OCI-LY3 (cell line): ENCODE measurements around the gene S100B.

Experiments used
- H2AFZ ChIP-seq: fragments of 200-600, 300-600 bp; shearing (Covaris generic); 2 replicates; pipeline ENCODE4 v1.6.0; 2014; ENCODE audit warnings: antibody characterized with exemption, low read depth, low read length
- H3K27ac ChIP-seq: fragments of 200-600, 300-600 bp; sonication (generic); 2 replicates; pipeline ENCODE4 v1.5.1; 2014; ENCODE audit warnings: mild to moderate bottlenecking, low read length, moderate library complexity, mixed read lengths
- H3K27me3 ChIP-seq: fragments of 200-600, 300-600 bp; sonication (generic); 2 replicates; pipeline ENCODE4 v1.6.1; 2014; ENCODE audit warnings: low read depth, low read length, mixed read lengths
- H3K36me3 ChIP-seq: fragments of 200-600, 300-600 bp; sonication (generic); replicated peaks from 2 replicates; pipeline ENCODE3; 2014; ENCODE audit warnings: low read depth, low read length, mixed read lengths
- H3K4me1 ChIP-seq: fragments of 300-600, 200-600 bp; sonication (generic); 2 replicates; pipeline ENCODE4 v1.6.1; 2014; ENCODE audit warnings: low read length, mixed read lengths
- H3K4me2 ChIP-seq: fragments of 200-600, 300-600 bp; sonication (generic); 2 replicates; pipeline ENCODE4 v1.6.1; 2014; ENCODE audit warnings: low read length, mixed read lengths
- H3K4me3 ChIP-seq: fragments of 300-600, 200-600 bp; sonication (generic); 2 replicates; pipeline ENCODE4 v1.5.1; 2014; ENCODE audit warnings: antibody characterized with exemption, mild to moderate bottlenecking, low read length, moderate library complexity
- H3K79me2 ChIP-seq: fragments of 300-600, 200-600 bp; shearing (Covaris generic); 2 replicates; pipeline ENCODE4 v1.6.1; 2014; ENCODE audit warnings: mild to moderate bottlenecking, low read length, mixed read lengths
- H3K9ac ChIP-seq: fragments of 300-600, 200-600 bp; shearing (Covaris generic); 2 replicates; pipeline ENCODE4 v1.6.0; 2014; ENCODE audit warnings: mild to moderate bottlenecking, low read length, moderate library complexity
- H3K9me3 ChIP-seq: fragments of 200-600, 300-600 bp; shearing (Covaris generic); 2 replicates; pipeline ENCODE4 v1.6.1; 2014; ENCODE audit warnings: low read length, mixed read lengths; ENCODE audit not compliant: insufficient read depth
- H4K20me1 ChIP-seq: fragments of 200-600, 300-600 bp; sonication (generic); 2 replicates; pipeline ENCODE4 v1.6.1; 2016; ENCODE audit warnings: low read length, mixed read lengths; ENCODE audit not compliant: insufficient read depth
- CTCF ChIP-seq: fragments of 200-600, 300-600 bp; sonication (generic); IDR thresholded peaks from 2 replicates; pipeline ENCODE4 v1.5.1; 2014; ENCODE audit warnings: antibody characterized with exemption, low read length, low read depth
- EZH2phosphoT487 ChIP-seq: fragments of 200-600 bp; shearing (Covaris generic); IDR thresholded peaks from 2 replicates; pipeline ENCODE4 v1.6.1; 2018; ENCODE audit warnings: antibody characterized with exemption, mixed run types, low read depth

S100B gene

GRCh38 chr21:46605767-46606426, 1.0 kb upstream of the S100B start:
- H3K27me3 ChIP-seq: no peaks in the 10 kb centered on the region
- no peaks in the 10 kb centered on the region for H4K20me1 ChIP-seq
- no peaks in the 10 kb centered on the region for H3K9me3 ChIP-seq
- peaks cover 58% of the 10 kb centered on the region for H3K4me1 ChIP-seq
- no peaks in the 10 kb centered on the region for H3K36me3 ChIP-seq
- TF ChIP-seq EZH2phosphoT487 (no peak), CTCF (no peak)
- 0 out of 2 replicates have a peak overlapping the region, but pooled peaks have one; percentile 12 for H3K4me3 ChIP-seq
- peak overlapping the region; percentile 85 for H2AFZ ChIP-seq
- H3K27ac ChIP-seq: peak overlapping the region; percentile 31
- H3K79me2 ChIP-seq: no peaks in the 10 kb centered on the region
- peak overlapping the region; percentile 82 for H3K4me2 ChIP-seq
- H3K9ac ChIP-seq: peak overlapping the region; percentile 36; the same call in 1 of the 2 replicates

- Histone ChIP-seq H3K36me3 (no peaks in the 10 kb centered on the region), H3K4me1 (peaks cover 45% of the 10 kb centered on the region), H4K20me1 (no peaks in the 10 kb centered on the region), H2AFZ (no peak overlapping the region), H3K27me3 (no peaks in the 10 kb centered on the region), H3K9ac (no peak overlapping the region), H3K4me2 (no peak overlapping the region), H3K9me3 (no peaks in the 10 kb centered on the region), H3K79me2 (no peaks in the 10 kb centered on the region), H3K27ac (no peak overlapping the region), H3K4me3 (no peak overlapping the region)
- TF ChIP-seq EZH2phosphoT487 (no peak), CTCF (no peak)
Observed at GRCh38 chr21:46604329-46604974, 430 bp downstream of the S100B start.

- H3K79me2 ChIP-seq: no peaks in the 10 kb centered on the region
- TF ChIP-seq CTCF: no peak
- no peak for TF ChIP-seq EZH2phosphoT487
- no peaks in the 10 kb centered on the region for H3K9me3 ChIP-seq
- H3K4me2 ChIP-seq: no peak overlapping the region
- no peak overlapping the region for H3K4me3 ChIP-seq
- H3K4me1 ChIP-seq: peaks cover 33% of the 10 kb centered on the region
- no peak overlapping the region for H2AFZ ChIP-seq
- no peaks in the 10 kb centered on the region for H3K36me3 ChIP-seq
- no peak overlapping the region for H3K27ac ChIP-seq
- no peak overlapping the region for H3K9ac ChIP-seq
- H4K20me1 ChIP-seq: no peaks in the 10 kb centered on the region
- H3K27me3 ChIP-seq: no peaks in the 10 kb centered on the region
Observed at GRCh38 chr21:46603228-46603627, 1.7 kb downstream of the S100B start.

- no peaks in the 10 kb centered on the region for H3K79me2 ChIP-seq
- no peak overlapping the region for H3K4me2 ChIP-seq
- H3K9ac ChIP-seq: no peak overlapping the region
- no peak overlapping the region for H3K27ac ChIP-seq
- H3K4me1 ChIP-seq: peaks cover 11% of the 10 kb centered on the region
- H2AFZ ChIP-seq: no peak overlapping the region
- H4K20me1 ChIP-seq: no peaks in the 10 kb centered on the region
- H3K27me3 ChIP-seq: no peaks in the 10 kb centered on the region
- TF ChIP-seq EZH2phosphoT487 (no peak), CTCF (no peak)
- H3K4me3 ChIP-seq: no peak overlapping the region
- no peaks in the 10 kb centered on the region for H3K36me3 ChIP-seq
- H3K9me3 ChIP-seq: no peaks in the 10 kb centered on the region
Observed at GRCh38 chr21:46600978-46601377, 3.9 kb downstream of the S100B start.
